ENCODE results near the gene TFAP2C. TPM values are rescaled to one million over a fixed set of nuclear protein-coding genes. Genes with fewer than 3 reads are reported as not detected.

TFAP2C gene
- total RNA-seq, 1 experiment from 2014 or later = 37.6 TPM

- ATAC-seq = no peak
- intact Hi-C loops (cut with micrococcal nuclease) = loop anchor here (2.0 to 5.0 kb wide), 2 partner anchors 57 to 356 kb away; no protein-coding TSS in a partner anchor
- Histone ChIP-seq H3K27ac (ENCODE audit: low read length) (peak overlapping the region; percentile 82), H3K4me3 (ENCODE audit: low read length) (peak overlapping the region; percentile 84), H3K9ac (ENCODE audit: low read length) (peak overlapping the region; percentile 95), H3K9me2 (replicated peaks; ENCODE audit: low read length) (no peaks in the 10 kb centered on the region), H2AFZ (ENCODE audit: low read length) (no peak overlapping the region), H3K9me3 (ENCODE audit: low read length) (no peaks in the 10 kb centered on the region), H3K4me2 (ENCODE audit: low read length) (peak overlapping the region; percentile 84), H3K4me1 (ENCODE audit: insufficient read depth, low read length) (peaks cover 46% of the 10 kb centered on the region), H4K20me1 (ENCODE audit: low read length) (peaks cover 24% of the 10 kb centered on the region), H3K27me3 (ENCODE audit: low read length) (no peaks in the 10 kb centered on the region), H3K79me2 (ENCODE audit: low read length) (peaks cover 67% of the 10 kb centered on the region), H3F3A (ENCODE audit: low read length, unreplicated experiment) (peaks cover 8% of the 10 kb centered on the region), H3K36me3 (ENCODE audit: low read depth, low read length) (peaks cover 40% of the 10 kb centered on the region)
- ChIA-PET POLR2A (ENCODE audit: unreplicated experiment) (no interaction called here), CTCF (interaction anchor here (3.5 kb wide), 1 partner anchor 343 kb away, joined by 19 read pairs; no protein-coding TSS in a partner anchor)
- DNase-seq = peak; percentile 44
- TF ChIP-seq, protein P1, sequence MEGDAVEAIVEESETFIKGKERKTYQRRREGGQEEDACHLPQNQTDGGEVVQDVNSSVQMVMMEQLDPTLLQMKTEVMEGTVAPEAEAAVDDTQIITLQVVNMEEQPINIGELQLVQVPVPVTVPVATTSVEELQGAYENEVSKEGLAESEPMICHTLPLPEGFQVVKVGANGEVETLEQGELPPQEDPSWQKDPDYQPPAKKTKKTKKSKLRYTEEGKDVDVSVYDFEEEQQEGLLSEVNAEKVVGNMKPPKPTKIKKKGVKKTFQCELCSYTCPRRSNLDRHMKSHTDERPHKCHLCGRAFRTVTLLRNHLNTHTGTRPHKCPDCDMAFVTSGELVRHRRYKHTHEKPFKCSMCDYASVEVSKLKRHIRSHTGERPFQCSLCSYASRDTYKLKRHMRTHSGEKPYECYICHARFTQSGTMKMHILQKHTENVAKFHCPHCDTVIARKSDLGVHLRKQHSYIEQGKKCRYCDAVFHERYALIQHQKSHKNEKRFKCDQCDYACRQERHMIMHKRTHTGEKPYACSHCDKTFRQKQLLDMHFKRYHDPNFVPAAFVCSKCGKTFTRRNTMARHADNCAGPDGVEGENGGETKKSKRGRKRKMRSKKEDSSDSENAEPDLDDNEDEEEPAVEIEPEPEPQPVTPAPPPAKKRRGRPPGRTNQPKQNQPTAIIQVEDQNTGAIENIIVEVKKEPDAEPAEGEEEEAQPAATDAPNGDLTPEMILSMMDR (conservative IDR thresholded peaks at IDR 0.05; ENCODE audit: low read depth, low read length) = 0 out of 2 replicates have a peak, but pooled peaks have one; percentile 9
- TF ChIP-seq EZH2phosphoT487 (IDR thresholded peaks at IDR 0.05; ENCODE audit: borderline replicate concordance, low read length) = no peak
- TF ChIP-seq EZH2 (IDR thresholded peaks at IDR 0.05; ENCODE audit: low read length, unreplicated experiment) = no peak
- BruUV-seq (replicated peaks) = no TSS peak
Observed at GRCh38 chr20:56631318-56631989, 2.3 kb downstream of the TFAP2C start.

- ATAC-seq (no peak), DNase-seq (no peak)
- BruUV-seq (replicated peaks) = TSS peak; percentile 23
- peaks cover 51% of the 10 kb centered on the region for H3K4me1 ChIP-seq (ENCODE audit: insufficient read depth, low read length)
- peak overlapping the region; percentile 84 for H3K4me3 ChIP-seq (ENCODE audit: low read length)
- peaks cover 40% of the 10 kb centered on the region for H3K36me3 ChIP-seq (ENCODE audit: low read depth, low read length)
- no peaks in the 10 kb centered on the region for H3K27me3 ChIP-seq (ENCODE audit: low read length)
- no peaks in the 10 kb centered on the region for H3K9me2 ChIP-seq (replicated peaks; ENCODE audit: low read length)
- H4K20me1 ChIP-seq (ENCODE audit: low read length) = peaks cover 24% of the 10 kb centered on the region
- H3K79me2 ChIP-seq (ENCODE audit: low read length) = peaks cover 67% of the 10 kb centered on the region
- no peak overlapping the region for H2AFZ ChIP-seq (ENCODE audit: low read length)
- peak overlapping the region; percentile 84 for H3K4me2 ChIP-seq (ENCODE audit: low read length)
- peaks cover 8% of the 10 kb centered on the region for H3F3A ChIP-seq (ENCODE audit: low read length, unreplicated experiment)
- peak overlapping the region; percentile 82 for H3K27ac ChIP-seq (ENCODE audit: low read length)
- TF ChIP-seq EZH2 (IDR thresholded peaks at IDR 0.05; ENCODE audit: low read length, unreplicated experiment) = no peak
- TF ChIP-seq, protein P1 (conservative IDR thresholded peaks at IDR 0.05; ENCODE audit: low read depth, low read length) = no peak
- no peak for TF ChIP-seq EZH2phosphoT487 (IDR thresholded peaks at IDR 0.05; ENCODE audit: borderline replicate concordance, low read length)
- H3K9ac ChIP-seq (ENCODE audit: low read length) = peak overlapping the region; percentile 95
- intact Hi-C loops (cut with micrococcal nuclease) = loop anchor here (1.0 to 5.0 kb wide), 3 partner anchors 57 to 355 kb away; no protein-coding TSS in a partner anchor
- H3K9me3 ChIP-seq (ENCODE audit: low read length) = no peaks in the 10 kb centered on the region
- ChIA-PET POLR2A (ENCODE audit: unreplicated experiment) (no interaction called here), CTCF (no interaction called here)
Observed at GRCh38 chr20:56631990-56632327, 2.9 kb downstream of the TFAP2C start.

- Histone ChIP-seq H4K20me1 (ENCODE audit: low read length) (peaks cover 24% of the 10 kb centered on the region), H3K9me2 (replicated peaks; ENCODE audit: low read length) (no peaks in the 10 kb centered on the region), H2AFZ (ENCODE audit: low read length) (no peak overlapping the region), H3K9ac (ENCODE audit: low read length) (peak overlapping the region; percentile 21; the same call in 1 of the 2 replicates), H3K36me3 (ENCODE audit: low read depth, low read length) (peaks cover 63% of the 10 kb centered on the region), H3F3A (ENCODE audit: low read length, unreplicated experiment) (peaks cover 8% of the 10 kb centered on the region), H3K79me2 (ENCODE audit: low read length) (peaks cover 88% of the 10 kb centered on the region), H3K27me3 (ENCODE audit: low read length) (no peaks in the 10 kb centered on the region), H3K4me3 (ENCODE audit: low read length) (peak overlapping the region; percentile 84), H3K9me3 (ENCODE audit: low read length) (no peaks in the 10 kb centered on the region), H3K4me2 (ENCODE audit: low read length) (peak overlapping the region; percentile 84), H3K27ac (ENCODE audit: low read length) (peak overlapping the region; percentile 73), H3K4me1 (ENCODE audit: insufficient read depth, low read length) (peaks cover 55% of the 10 kb centered on the region)
- intact Hi-C loops (cut with micrococcal nuclease) = loop anchor here (5.0 kb wide), 1 partner anchor 353 kb away; no protein-coding TSS in a partner anchor
- peak; percentile 33 for DNase-seq
- BruUV-seq (replicated peaks) = no TSS peak
- no peak for ATAC-seq
- TF ChIP-seq EZH2phosphoT487 (IDR thresholded peaks at IDR 0.05; ENCODE audit: borderline replicate concordance, low read length) (no peak), EZH2 (IDR thresholded peaks at IDR 0.05; ENCODE audit: low read length, unreplicated experiment) (no peak)
- TF ChIP-seq, protein P1 (conservative IDR thresholded peaks at IDR 0.05; ENCODE audit: low read depth, low read length) = no peak
- POLR2A ChIA-PET (ENCODE audit: unreplicated experiment) = no interaction called here
- CTCF ChIA-PET = interaction anchor here (0.5 kb wide), 1 partner anchor 129 kb away, joined by 12 read pairs; no protein-coding TSS in a partner anchor
Observed at GRCh38 chr20:56634307-56634706, 5.2 kb downstream of the TFAP2C start.

Measured in PC-3 (cell line).